ENCODE data around the gene ZFP62. TPM values are rescaled to one million over a fixed set of nuclear protein-coding genes. Genes with fewer than 3 reads are reported as not detected.

ZFP62 gene
- total RNA-seq, 2 experiments from 2014 or later, result 58.4 to 79.1 TPM

- no peak overlapping the region for H2AFZ ChIP-seq (ENCODE audit: low read length)
- CTCF ChIA-PET (ENCODE audit: unreplicated experiment), result no interaction called here
Measured at GRCh38 chr5:180815293-180815917, 45.7 kb downstream of the ZFP62 start.

GRCh38 chr5:180813420-180813819, 47.7 kb downstream of the ZFP62 start:
- Histone ChIP-seq H3K4me2 (ENCODE audit: low read length) (peak overlapping the region; percentile 24; the same call in 1 of the 2 replicates), H3K36me3 (ENCODE audit: insufficient read depth, low read length) (peaks cover under 1% of the 10 kb centered on the region; the same call in 1 of the 2 replicates), H3K27ac (ENCODE audit: low read depth, low read length, poor library complexity, severe bottlenecking) (peak overlapping the region; percentile 38), H3K4me3 (ENCODE audit: low read depth, low read length, poor library complexity, severe bottlenecking) (no peak overlapping the region), H3K9me2 (ENCODE audit: insufficient read depth, low read length) (no peaks in the 10 kb centered on the region), H3K9me3 (ENCODE audit: low read length) (no peaks in the 10 kb centered on the region), H3K4me1 (ENCODE audit: insufficient read depth, low read length, poor library complexity, severe bottlenecking) (peaks cover 79% of the 10 kb centered on the region), H2AFZ (ENCODE audit: low read length) (peak overlapping the region; percentile 40; the same call in 1 of the 2 replicates), H3K79me2 (ENCODE audit: insufficient read depth, low read depth, low read length) (peaks cover 22% of the 10 kb centered on the region), H4K20me1 (ENCODE audit: insufficient read depth, low read length) (no peaks in the 10 kb centered on the region)
- POLR2A ChIA-PET, result interaction anchor here (0.6 to 0.9 kb wide), 2 partner anchors 17 to 47 kb away, joined by 3 to 4 read pairs; no protein-coding TSS in a partner anchor
- CTCF ChIA-PET (ENCODE audit: unreplicated experiment), result interaction anchor here (0.6 kb wide), 1 partner anchor 17 kb away, joined by 3 read pairs; no protein-coding TSS in a partner anchor
- peak; percentile 64 for DNase-seq (ENCODE audit: low spot score)
- TF ChIP-seq EZH2phosphoT487 (IDR thresholded peaks at IDR 0.05; ENCODE audit: borderline replicate concordance, low read depth, low read length), result no peak
- peak; percentile 78 for TF ChIP-seq CTCF (conservative IDR thresholded peaks at IDR 0.05; ENCODE audit: low read length)
- intact Hi-C loops (cut with micrococcal nuclease; ENCODE audit: unreplicated experiment), result no loop called here
- no TSS peak for BruUV-seq (replicated peaks)

More at GRCh38 chr5:180815293-180815917, 45.7 kb downstream of the ZFP62 start:
- Histone ChIP-seq H3K4me1 (ENCODE audit: insufficient read depth, low read length, poor library complexity, severe bottlenecking) (peaks cover 92% of the 10 kb centered on the region), H3K9me3 (ENCODE audit: low read length) (no peaks in the 10 kb centered on the region), H3K4me2 (ENCODE audit: low read length) (0 out of 2 replicates have a peak overlapping the region, but pooled peaks have one; percentile 4), H3K79me2 (ENCODE audit: insufficient read depth, low read depth, low read length) (peaks cover 11% of the 10 kb centered on the region; the same call in 1 of the 2 replicates), H3K9me2 (ENCODE audit: insufficient read depth, low read length) (no peaks in the 10 kb centered on the region), H4K20me1 (ENCODE audit: insufficient read depth, low read length) (no peaks in the 10 kb centered on the region), H3K36me3 (ENCODE audit: insufficient read depth, low read length) (no peaks in the 10 kb centered on the region), H3K4me3 (ENCODE audit: low read depth, low read length, poor library complexity, severe bottlenecking) (no peak overlapping the region), H3K27ac (ENCODE audit: low read depth, low read length, poor library complexity, severe bottlenecking) (no peak overlapping the region)
- POLR2A ChIA-PET, result interaction anchor here (2.4 to 4.3 kb wide), 3 partner anchors 8 to 15 kb away, joined by 7 to 37 read pairs (median 29); no protein-coding TSS in a partner anchor
- no peak for DNase-seq (ENCODE audit: low spot score)
- intact Hi-C loops (cut with micrococcal nuclease; ENCODE audit: unreplicated experiment), result loop anchor here (5.0 kb wide), 1 partner anchor 357 kb away; no protein-coding TSS in a partner anchor
- no TSS peak for BruUV-seq (replicated peaks)
- TF ChIP-seq CTCF (conservative IDR thresholded peaks at IDR 0.05; ENCODE audit: low read length), result no peak
- no peak for TF ChIP-seq EZH2phosphoT487 (IDR thresholded peaks at IDR 0.05; ENCODE audit: borderline replicate concordance, low read depth, low read length)
